Activated CD4-positive, alpha-beta T cell treated with anti-CD3 and anti-CD28 coated beads, Interleukin-2, Interleukin-6, amounts not matched to agents 100 ng/mL and 50 ng/mL, durations not matched to agents 16 hours and 8 hours (primary cell): ENCODE measurements around the gene ZNF160.
"Not testable (repeated sequence)": the region's sequence is repeated elsewhere in the genome, so short reads cannot be mapped to it uniquely, and the experiment has no call there.

Experiments
- DNase-seq: peaks from one replicate; pipeline ENCODE4 v3.0.0-alpha.2; 2020

The ZNF160 gene

DNA sequence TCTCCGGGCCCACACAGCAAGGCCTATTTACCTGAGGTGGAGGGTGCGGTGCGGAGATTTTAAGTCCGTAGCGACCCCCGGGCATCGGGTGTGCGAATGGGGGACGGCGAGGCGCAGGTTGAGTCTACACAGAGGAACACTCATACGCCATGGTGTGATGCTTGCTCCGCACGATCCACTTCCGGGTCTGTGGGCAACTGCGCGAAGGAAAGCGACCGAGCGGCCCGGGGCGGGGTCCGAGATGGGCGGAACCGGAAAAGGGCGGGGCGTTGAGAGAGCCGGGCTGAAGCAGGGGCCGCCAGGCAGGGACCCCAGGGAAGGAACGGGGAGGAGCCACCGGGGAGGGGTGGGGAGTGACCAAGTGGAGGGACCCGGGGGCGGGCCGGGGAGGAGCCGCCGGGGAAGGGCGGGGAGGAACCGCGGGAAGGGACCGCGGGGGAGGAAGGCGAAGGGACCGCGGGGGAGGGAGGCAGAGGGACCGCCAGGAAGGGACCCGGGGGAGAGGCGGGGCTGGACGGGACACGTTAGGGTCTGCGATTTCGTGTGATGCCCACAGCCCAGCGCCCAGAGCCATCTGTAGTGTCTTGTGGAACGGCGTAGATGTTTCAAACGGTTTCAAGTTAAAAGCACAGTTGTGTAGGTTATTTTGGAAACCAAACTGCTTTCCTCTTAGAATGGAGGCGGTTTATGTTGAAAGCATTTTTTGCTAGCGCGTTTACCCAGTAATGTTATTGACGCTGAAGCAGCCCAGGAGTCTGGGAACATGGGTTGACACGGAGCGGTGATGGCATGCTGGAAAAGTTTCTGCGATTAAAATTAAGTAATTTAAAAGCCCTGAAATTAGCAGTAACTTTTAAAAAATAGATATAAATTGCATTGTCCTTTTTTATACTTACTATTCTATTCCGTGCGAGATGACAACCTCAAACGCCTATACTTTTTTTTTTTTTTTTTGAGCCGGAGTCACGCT is at the start of gene ZNF160:
Gene ZNF160 (minus strand): TSS at position 189 of the 970 bp plus-strand sequence. CDS start 17,146 bp downstream, outside the sequence.
- DNase-seq = peak; percentile 98

DNA sequence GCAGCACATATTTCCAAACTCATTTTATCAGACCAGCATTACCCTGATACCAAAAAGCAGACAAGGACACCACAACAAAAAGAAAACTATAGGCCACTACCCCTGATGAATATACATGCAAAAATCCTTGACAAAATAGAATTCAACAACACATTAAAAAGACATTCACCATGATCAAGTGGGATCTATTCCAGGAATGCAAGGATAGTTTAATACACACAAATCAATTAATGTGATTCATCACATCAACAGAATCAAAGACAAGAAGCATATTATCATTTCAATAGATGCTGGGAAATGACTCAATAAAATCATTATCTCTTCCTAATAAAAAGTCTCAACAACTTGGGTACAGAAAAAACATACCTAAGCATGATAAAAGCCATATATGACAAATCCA is 44.4 kb upstream of the ZNF160 start:
- DNase-seq = no peak

DNA sequence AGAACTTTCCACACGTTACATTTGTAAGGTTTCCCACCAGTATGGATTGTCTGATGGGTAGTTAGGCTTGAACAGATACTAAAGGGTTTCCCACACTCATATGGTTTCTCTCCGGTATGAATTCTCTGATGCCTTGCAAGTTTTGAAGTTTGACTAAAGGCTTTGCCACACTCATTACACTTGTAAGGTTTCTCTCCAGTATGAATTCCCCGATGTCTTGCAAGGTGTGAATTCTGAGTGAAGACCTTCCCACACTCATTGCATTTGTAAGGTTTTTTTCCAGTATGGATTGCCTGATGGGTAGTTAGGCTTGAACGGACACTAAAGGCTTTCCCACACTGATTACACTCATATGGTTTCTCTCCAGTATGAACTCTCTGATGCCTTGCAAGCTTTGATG is 37.1 kb upstream of the ZNF160 start:
- DNase-seq = no peak

GRCh38 chr19:53136432-53136831 is 33.2 kb upstream of the ZNF160 start:
- DNase-seq = no peak

GRCh38 chr19:53132141-53132991 is 29.1 kb upstream of the ZNF160 start, which contains the start of gene ZNF415:
Gene ZNF415 (minus strand): TSS chr19:53132910. CDS start chr19:53122676, 10,234 bp downstream.
- peak; percentile 16 for DNase-seq

DNA sequence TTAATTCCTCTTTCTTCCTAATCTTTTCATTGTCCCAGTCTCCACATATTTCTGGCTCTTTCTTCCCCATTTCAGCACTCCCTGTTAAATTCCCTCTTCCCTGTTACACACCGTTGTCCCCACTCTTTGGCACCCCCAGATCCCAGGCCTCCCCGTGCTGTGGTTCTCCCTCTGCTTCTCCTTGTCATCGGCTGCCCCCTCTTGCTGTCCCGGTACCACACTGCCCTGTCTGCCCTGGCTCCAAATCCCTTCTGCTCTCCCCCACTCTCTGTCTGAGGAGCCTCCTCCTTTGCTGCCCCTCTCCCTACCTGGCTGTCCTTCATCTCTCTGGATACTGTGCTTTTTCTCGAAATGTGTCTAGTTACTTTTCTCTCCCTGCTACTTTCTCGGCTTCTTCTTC is 28.5 kb upstream of the ZNF160 start:
- DNase-seq = no peak

DNA sequence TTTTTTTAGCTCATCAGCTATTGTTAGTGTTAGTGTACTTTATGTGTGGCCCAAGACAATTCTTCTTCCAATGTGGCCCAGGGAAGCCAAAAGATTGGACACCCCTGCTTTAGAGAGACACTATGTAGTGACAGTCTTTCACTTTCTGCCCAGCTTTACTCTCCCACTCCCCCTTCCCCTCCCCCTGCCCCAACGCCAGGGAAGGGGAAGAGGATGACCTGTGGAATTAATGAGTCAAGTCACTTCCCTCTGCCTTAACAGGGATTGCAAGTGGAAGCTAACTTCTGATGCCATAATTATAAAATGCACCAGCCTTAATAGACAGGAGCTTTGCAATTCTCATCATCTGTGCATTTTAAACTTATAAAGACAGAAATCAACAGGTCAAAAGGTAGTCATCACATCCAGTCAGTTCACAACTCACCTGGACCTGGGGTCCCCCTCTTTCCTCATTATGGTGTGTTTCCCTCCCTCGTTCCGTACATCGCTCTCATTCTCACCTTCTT is 27.9 kb upstream of the ZNF160 start:
- DNase-seq = no peak

DNA sequence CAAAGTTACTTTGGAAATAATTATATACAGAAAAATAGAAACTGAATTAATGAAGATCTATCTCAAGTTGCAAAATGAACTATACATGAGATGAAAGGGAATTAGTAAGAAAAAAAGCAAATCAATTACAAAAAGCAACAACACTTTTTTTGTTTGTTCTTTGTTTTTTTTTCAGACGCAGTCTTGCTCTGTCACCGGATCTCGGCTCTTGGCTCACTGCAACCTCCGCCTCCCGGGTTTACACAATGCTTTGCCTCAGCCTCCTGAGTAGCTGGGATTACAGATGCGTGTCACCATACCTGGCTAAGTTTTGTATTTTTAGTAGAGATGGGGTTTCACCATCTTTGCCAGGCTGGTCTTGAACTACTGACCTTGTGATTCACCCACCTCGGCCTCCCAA is 27.3 kb upstream of the ZNF160 start:
- DNase-seq = no peak

- not testable (repeated sequence) for DNase-seq
Measured at GRCh38 chr19:53126733-53127526, 23.7 kb upstream of the ZNF160 start.

DNA sequence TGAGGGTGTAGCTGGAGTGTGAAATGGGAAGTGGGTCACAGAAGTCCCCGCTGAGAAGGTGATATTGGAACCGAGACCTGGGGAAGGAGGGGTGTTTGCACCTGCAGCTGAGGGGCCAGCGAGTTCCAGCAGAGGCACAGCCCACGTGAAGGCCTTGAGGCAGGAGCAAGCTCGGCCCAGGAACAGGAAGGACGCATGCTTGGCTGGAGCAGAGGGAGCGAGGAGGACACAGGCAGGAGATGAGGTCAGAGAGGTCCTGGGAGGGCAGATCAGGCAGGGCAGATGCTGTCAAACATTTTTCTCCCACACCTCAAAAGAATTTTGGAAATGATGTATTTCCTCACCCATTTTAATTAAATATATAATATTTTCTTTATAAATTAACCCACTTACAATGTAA is 20.2 kb upstream of the ZNF160 start:
- no peak for DNase-seq

DNA sequence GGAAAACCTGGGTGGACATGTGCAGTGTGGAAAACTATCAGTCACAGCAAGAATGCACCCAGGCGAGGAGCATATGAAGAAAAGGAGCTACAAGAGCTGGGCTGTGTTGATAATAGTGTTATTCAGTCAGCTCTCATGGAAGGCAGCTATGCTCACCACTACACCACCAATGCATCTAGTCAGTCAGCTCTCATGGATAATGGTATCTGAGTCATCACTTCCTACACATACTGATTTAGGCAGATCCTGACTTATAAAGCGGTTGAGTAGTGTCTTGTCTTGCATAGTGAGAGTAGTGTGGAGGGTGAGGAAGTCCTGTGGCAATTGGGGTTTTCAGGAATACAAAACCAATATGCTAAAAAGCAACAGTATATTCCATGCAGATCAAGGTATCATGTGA is 9.1 kb upstream of the ZNF160 start:
- DNase-seq = no peak

- no peak for DNase-seq
Measured at GRCh38 chr19:53109527-53109926, 6.3 kb upstream of the ZNF160 start.

- peak; percentile 41 for DNase-seq
Measured at GRCh38 chr19:53102756-53103233, 427 bp downstream of the ZNF160 start.

GRCh38 chr19:53102206-53102755 is 941 bp downstream of the ZNF160 start:
- no peak for DNase-seq

- peak; percentile 5 for DNase-seq
Measured at GRCh38 chr19:53101518-53101917, 1.7 kb downstream of the ZNF160 start.

GRCh38 chr19:53098570-53098969 is 4.7 kb downstream of the ZNF160 start:
- DNase-seq = not testable (repeated sequence)

GRCh38 chr19:53096982-53097690 is 6.1 kb downstream of the ZNF160 start:
- not testable (repeated sequence) for DNase-seq

GRCh38 chr19:53096579-53096978 is 6.6 kb downstream of the ZNF160 start:
- not testable (repeated sequence) for DNase-seq

GRCh38 chr19:53094754-53095575 is 8.3 kb downstream of the ZNF160 start:
- no peak for DNase-seq

DNA sequence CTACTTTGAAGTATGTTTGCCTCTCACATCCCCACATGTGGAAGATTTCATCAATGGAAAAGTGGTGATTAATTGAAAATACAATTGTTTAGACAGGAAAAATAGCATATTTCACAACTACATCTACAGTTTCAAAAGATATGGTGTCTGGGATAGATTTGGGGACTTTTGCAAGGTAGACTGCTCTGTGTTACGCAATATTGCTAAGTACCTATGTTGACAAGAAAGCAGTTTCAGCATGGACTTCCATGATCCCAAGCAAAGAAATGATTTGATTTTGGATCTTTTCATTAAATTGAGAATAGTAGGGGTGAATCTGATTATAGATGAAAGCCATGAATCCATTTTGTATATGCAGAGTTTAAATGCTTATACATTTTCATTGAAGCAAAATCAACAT is 10.5 kb downstream of the ZNF160 start:
- no peak for DNase-seq
